ENCODE results near the gene RAB18. TPM values are rescaled to one million over a fixed set of nuclear protein-coding genes. Genes with fewer than 3 reads are reported as not detected.
"Not testable (repeated sequence)": the region's sequence is repeated elsewhere in the genome, so short reads cannot be mapped to it uniquely, and the experiment has no call there.

RAB18 gene
- total RNA-seq, 1 experiment from 2014 or later, result 68.1 TPM

- intact Hi-C loops (cut with micrococcal nuclease), result no loop called here
- ATAC-seq, result no peak
- Histone ChIP-seq H2AFZ (ENCODE audit: low read depth, low read length, poor library complexity, severe bottlenecking) (no peak overlapping the region), H3K9ac (ENCODE audit: low read length) (no peak overlapping the region), H3K9me2 (ENCODE audit: insufficient read depth) (no peaks in the 10 kb centered on the region), H3K4me2 (ENCODE audit: low read length) (no peak overlapping the region), H3K27ac (ENCODE audit: low read depth, low read length) (no peak overlapping the region), H3K4me1 (ENCODE audit: control insufficient read depth in 1 of 2, insufficient read depth in 2 of 2, low read length in 2 of 2) (no peaks in the 10 kb centered on the region), H3K27me3 (ENCODE audit: insufficient read depth, low read length) (no peaks in the 10 kb centered on the region), H3K4me3 (replicated peaks in 1 of 2; ENCODE audit: low read depth in 1 of 2, low read length in 2 of 2) (no peak overlapping the region), H4K20me1 (ENCODE audit: insufficient read depth) (no peaks in the 10 kb centered on the region), H3K79me2 (ENCODE audit: insufficient read depth, low read length) (no peaks in the 10 kb centered on the region), H3K36me3 (ENCODE audit: control insufficient read depth in 1 of 2, insufficient read depth in 2 of 2, low read length in 2 of 2) (no peaks in the 10 kb centered on the region), H3K9me3 (ENCODE audit: control insufficient read depth in 1 of 2, insufficient read depth in 1 of 2, low read depth in 1 of 2, low read length in 2 of 2) (no peaks in the 10 kb centered on the region)
- DNase-seq (ENCODE audit: low read depth, low spot score), result no peak
- TF ChIP-seq TCF7L2 (IDR thresholded peaks at IDR 0.05; ENCODE audit: borderline replicate concordance, extremely low read depth, insufficient read depth, insufficient read length), result no peak
- TF ChIP-seq JUND (IDR thresholded peaks at IDR 0.05), result no peak
- TF ChIP-seq CBX3 (IDR thresholded peaks at IDR 0.05; ENCODE audit: low read depth), result no peak
- no peak for TF ChIP-seq ELF1 (IDR thresholded peaks at IDR 0.05; ENCODE audit: borderline replicate concordance, low read depth)
- no peak for TF ChIP-seq SIN3A (IDR thresholded peaks at IDR 0.05; ENCODE audit: low read depth)
- TF ChIP-seq REST (IDR thresholded peaks at IDR 0.05; ENCODE audit: low read depth), result no peak
- TF ChIP-seq FOSL1 (IDR thresholded peaks at IDR 0.05; ENCODE audit: low read depth), result no peak
- TF ChIP-seq EGR1 (IDR thresholded peaks at IDR 0.05; ENCODE audit: low read depth), result no peak
- TF ChIP-seq ZBTB33 (IDR thresholded peaks at IDR 0.05; ENCODE audit: extremely low read depth, insufficient replicate concordance, low read length), result no peak
- RAD21 ChIA-PET (ENCODE audit: low non-redundant PET in 1 of 2, low total read pairs in 2 of 2, uncharacterized antibody in 2 of 2, unreplicated experiment in 2 of 2), result no interaction called here
- POLR2A ChIA-PET, result no interaction called here
- no TSS peak for BruUV-seq (replicated peaks)
- CTCF ChIA-PET, result no interaction called here
Observed at GRCh38 chr10:27569946-27570345, 65.8 kb downstream of the RAB18 start.

- H3K4me2 ChIP-seq (ENCODE audit: low read length); POLR2A ChIA-PET; H3K36me3 ChIP-seq (ENCODE audit: control insufficient read depth in 1 of 2, insufficient read depth in 2 of 2, low read length in 2 of 2); H3K4me1 ChIP-seq (ENCODE audit: control insufficient read depth in 1 of 2, insufficient read depth in 2 of 2, low read length in 2 of 2); intact Hi-C loops (cut with micrococcal nuclease); H3K9me3 ChIP-seq (ENCODE audit: control insufficient read depth in 1 of 2, insufficient read depth in 1 of 2, low read depth in 1 of 2, low read length in 2 of 2); DNase-seq (ENCODE audit: low read depth, low spot score); H3K79me2 ChIP-seq (ENCODE audit: insufficient read depth, low read length); H3K27me3 ChIP-seq (ENCODE audit: insufficient read depth, low read length); H4K20me1 ChIP-seq (ENCODE audit: insufficient read depth); BruUV-seq (replicated peaks); RAD21 ChIA-PET (ENCODE audit: low non-redundant PET in 1 of 2, low total read pairs in 2 of 2, uncharacterized antibody in 2 of 2, unreplicated experiment in 2 of 2); ATAC-seq; H3K4me3 ChIP-seq (replicated peaks in 1 of 2; ENCODE audit: low read depth in 1 of 2, low read length in 2 of 2); H2AFZ ChIP-seq (ENCODE audit: low read depth, low read length, poor library complexity, severe bottlenecking); CTCF ChIA-PET; H3K9me2 ChIP-seq (ENCODE audit: insufficient read depth); H3K27ac ChIP-seq (ENCODE audit: low read depth, low read length); H3K9ac ChIP-seq (ENCODE audit: low read length): not testable (repeated sequence)
Observed at GRCh38 chr10:27577038-27577437, 72.9 kb downstream of the RAB18 start.

Measured in HCT116 (cell line).